HCT116 (cell line): ENCODE data around the gene EPB41L4A. TPM values are rescaled to one million over a fixed set of nuclear protein-coding genes. Genes with fewer than 3 reads are reported as not detected.

Source experiments
- ATAC-seq: fragments of 200-7000 bp; cut with Tn5 transposase; 2 replicates; pipeline ENCODE4 v1.9.1; 2020; ENCODE audit warnings: mild to moderate bottlenecking, moderate library complexity
- BruUV-seq: library from RNA; stranded (reverse); fragments of 400-500 nt; replicated peaks from 2 replicates; lab custom pipeline; 2021; lab: Mats Ljungman, UMichigan
- CTCF ChIA-PET: fragments of 300-600 bp; sonication (Branson Sonifier 250); formaldehyde crosslinking; loops from one replicate; lab custom pipeline; 2021; ENCODE audit warnings: antibody characterized with exemption; lab: Charles Lee
- POLR2A ChIA-PET: fragments of 300-600, 350-600 bp; sonication (Branson Sonifier 250); formaldehyde crosslinking; loops from one replicate; lab custom pipeline; 2021; ENCODE audit warnings: antibody characterized with exemption; lab: Charles Lee
- RAD21 ChIA-PET, 2 experiments: fragments of 300-600 bp; sonication (Branson Sonifier 250); formaldehyde crosslinking; loops; one replicate each; lab custom pipeline; 2023; ENCODE audit warnings: low total read pairs in 2 of 2; ENCODE audit not compliant: uncharacterized antibody in 2 of 2, unreplicated experiment in 2 of 2, low non-redundant PET in 1 of 2; lab: Charles Lee
- DNase-seq: peaks from one replicate; pipeline ENCODE4 v3.0.0-alpha.2; 2010; ENCODE audit warnings: low read depth, low spot score
- H2AFZ ChIP-seq: fragments of 200-600 bp; shearing (Covaris generic), sonication (generic); 2 replicates; pipeline ENCODE4 v1.6.1; 2017; ENCODE audit warnings: low read depth, mixed run types, mixed read lengths, antibody characterized with exemption, low read length; ENCODE audit not compliant: poor library complexity, severe bottlenecking
- H3K27ac ChIP-seq: 2 replicates; pipeline ENCODE4 v1.5.1; 2012; ENCODE audit warnings: low read depth, low read length
- H3K27me3 ChIP-seq: fragments of 200-600 bp; sonication (generic); 2 replicates; pipeline ENCODE4 v1.6.1; 2016; ENCODE audit warnings: mixed run types, low read length, mixed read lengths; ENCODE audit not compliant: insufficient read depth
- H3K36me3 ChIP-seq, 2 experiments: fragments of 200-500 bp in 1 of 2; fragments of 200-600 bp in 1 of 2; sonication (Bioruptor generic) in 1 of 2; sonication (generic) in 1 of 2; 2 replicates each; pipeline versions ENCODE4 v1.5.1 to v1.6.1; 2014 to 2016; ENCODE audit warnings: low read length in 2 of 2, inconsistent platforms in 1 of 2, mixed read lengths in 1 of 2, mixed run types in 1 of 2; ENCODE audit not compliant: insufficient read depth in 2 of 2, control insufficient read depth in 1 of 2
- H3K4me1 ChIP-seq, 2 experiments: fragments of 200-600 bp in 1 of 2; sonication (generic) in 1 of 2; 2 replicates each; pipeline versions ENCODE4 v1.5.1 to v1.6.1; 2012 to 2017; ENCODE audit warnings: low read length in 2 of 2, inconsistent platforms in 1 of 2, mild to moderate bottlenecking in 1 of 2, mixed read lengths in 1 of 2, mixed run types in 1 of 2, moderate library complexity in 1 of 2; ENCODE audit not compliant: insufficient read depth in 2 of 2, control insufficient read depth in 1 of 2
- H3K4me2 ChIP-seq: fragments of 200-600 bp; sonication (generic); 2 replicates; pipeline ENCODE4 v1.6.1; 2017; ENCODE audit warnings: mixed run types, low read length, mixed read lengths
- H3K4me3 ChIP-seq, 2 experiments: fragments of 200-600 bp in 1 of 2; sonication (generic) in 1 of 2; replicated peaks in 1 of 2; 2 replicates each; pipeline ENCODE4 v1.5.1; 2011 to 2016; ENCODE audit warnings: low read length in 2 of 2, control low read depth in 1 of 2, low read depth in 1 of 2, mild to moderate bottlenecking in 1 of 2, mixed read lengths in 1 of 2, mixed run types in 1 of 2
- H3K79me2 ChIP-seq: fragments of 200-600 bp; sonication (generic); 2 replicates; pipeline ENCODE4 v1.6.1; 2017; ENCODE audit warnings: mild to moderate bottlenecking, mixed run types, low read length, moderate library complexity, mixed read lengths; ENCODE audit not compliant: insufficient read depth
- H3K9ac ChIP-seq: fragments of 200-600 bp; sonication (generic); 2 replicates; pipeline ENCODE4 v1.6.1; 2016; ENCODE audit warnings: low read length, mixed read lengths
- H3K9me2 ChIP-seq: fragments of 200-600 bp; sonication (generic), shearing (Covaris generic); 2 replicates; pipeline ENCODE4 v1.6.1; 2017; ENCODE audit warnings: mixed run types, mild to moderate bottlenecking, moderate library complexity; ENCODE audit not compliant: insufficient read depth
- H3K9me3 ChIP-seq, 2 experiments: fragments of 200-500 bp in 1 of 2; fragments of 200-600 bp in 1 of 2; sonication (Bioruptor generic) in 1 of 2; sonication (generic) in 1 of 2; 2 replicates each; pipeline ENCODE4 v1.6.1; 2014 to 2017; ENCODE audit warnings: low read length in 2 of 2, mixed read lengths in 2 of 2, inconsistent platforms in 1 of 2, low read depth in 1 of 2, mild to moderate bottlenecking in 1 of 2, mixed run types in 1 of 2, moderate library complexity in 1 of 2; ENCODE audit not compliant: control insufficient read depth in 1 of 2, insufficient read depth in 1 of 2
- H4K20me1 ChIP-seq: fragments of 200-600 bp; sonication (generic), shearing (Covaris generic); 2 replicates; pipeline ENCODE4 v1.6.1; 2017; ENCODE audit warnings: mixed run types, mild to moderate bottlenecking, moderate library complexity; ENCODE audit not compliant: insufficient read depth
- EZH2phosphoT487 ChIP-seq: fragments of 200-600 bp; IDR thresholded peaks from 2 replicates; pipeline ENCODE4 v1.6.1; 2018; ENCODE audit warnings: antibody characterized with exemption, borderline replicate concordance
- POLR2AphosphoS5 ChIP-seq: IDR thresholded peaks from 2 replicates; pipeline ENCODE4 v1.6.1; 2011; ENCODE audit warnings: mild to moderate bottlenecking, low read depth, low read length, moderate library complexity
- SP1 ChIP-seq: IDR thresholded peaks from 2 replicates; pipeline ENCODE4 v1.6.1; 2012; ENCODE audit warnings: low read depth
- TCF7L2 ChIP-seq: IDR thresholded peaks from 2 replicates; pipeline ENCODE4 v1.7.0; 2011; ENCODE audit warnings: borderline replicate concordance, inconsistent platforms; ENCODE audit not compliant: insufficient read depth, insufficient read length; ENCODE audit errors: extremely low read depth
- intact Hi-C: fragments of 100-400 bp; cut with micrococcal nuclease; formaldehyde crosslinking; loops from 2 replicates; pipeline ENCODE4 v1.10.0; 2022
- total RNA-seq: library from RNA; stranded (reverse); gene quantifications from one replicate; pipeline ENCODE4 v1.2.1, GENCODE V29; 2021; ENCODE audit not compliant: unreplicated experiment
- TF ChIP-seq, protein P1 (sequence below), 3 experiments: fragments of 200-600 bp in 1 of 3; sonication (generic) in 1 of 3; IDR thresholded peaks in 2 of 3; conservative IDR thresholded peaks in 1 of 3; 2 replicates each; pipeline ENCODE4 v1.5.1; 2012 to 2017; ENCODE audit warnings: low read depth in 2 of 3, low read length in 2 of 3, antibody characterized with exemption in 1 of 3, borderline replicate concordance in 1 of 3, control low read depth in 1 of 3, mild to moderate bottlenecking in 1 of 3, mixed read lengths in 1 of 3, mixed run types in 1 of 3, moderate library complexity in 1 of 3; ENCODE audit not compliant: insufficient read depth in 1 of 3
- TF ChIP-seq, protein P2 (sequence below): IDR thresholded peaks from 2 replicates; pipeline ENCODE4 v1.6.1; 2012
- TF ChIP-seq, protein P3 (sequence below): IDR thresholded peaks from 2 replicates; pipeline ENCODE4 v1.6.1; 2012; ENCODE audit warnings: low read depth
- TF ChIP-seq, protein P4 (sequence below): IDR thresholded peaks from 2 replicates; pipeline ENCODE4 v1.6.1; 2012

EPB41L4A gene
- total RNA-seq, 1 experiment from 2014 or later: 2.8 TPM

DNA sequence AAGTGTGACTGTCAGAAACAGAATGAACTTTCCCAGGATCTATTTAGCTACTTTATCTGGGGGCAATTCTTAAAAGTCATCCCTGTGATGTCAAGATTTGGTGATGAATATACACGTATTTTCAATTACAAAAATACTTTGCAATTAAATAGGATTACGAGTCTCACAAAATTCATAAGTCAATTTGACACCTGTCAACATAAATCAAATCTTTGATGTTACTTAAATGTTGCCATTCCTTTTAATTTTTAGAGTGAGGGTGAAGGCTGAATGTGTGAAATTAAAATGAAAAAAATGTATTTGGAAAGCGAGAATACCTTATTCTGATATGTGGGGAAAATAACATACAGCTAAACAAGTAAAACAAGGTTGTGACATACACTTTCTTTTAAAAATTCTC, 202.9 kb downstream of the EPB41L4A start:
- Histone ChIP-seq H3K4me1 (no peaks in the 10 kb centered on the region), H4K20me1 (no peaks in the 10 kb centered on the region), H3K4me3 (no peak overlapping the region), H3K79me2 (no peaks in the 10 kb centered on the region), H3K27me3 (no peaks in the 10 kb centered on the region), H3K9me2 (no peaks in the 10 kb centered on the region), H3K27ac (no peak overlapping the region), H2AFZ (no peak overlapping the region), H3K36me3 (no peaks in the 10 kb centered on the region), H3K9me3 (no peaks in the 10 kb centered on the region), H3K9ac (no peak overlapping the region), H3K4me2 (no peak overlapping the region)
- BruUV-seq: no TSS peak
- CTCF ChIA-PET: interaction anchor here (1.2 to 1.4 kb wide), 2 partner anchors 10 to 204 kb away, joined by 3 to 5 read pairs; no protein-coding TSS in a partner anchor
- intact Hi-C loops: loop anchor here (10.0 kb wide), 1 partner anchor 309 kb away; no protein-coding TSS in a partner anchor
- no peak for DNase-seq
- POLR2A ChIA-PET: no interaction called here
- RAD21 ChIA-PET: no interaction called here
- ATAC-seq: no peak
- TF ChIP-seq, protein P1, sequence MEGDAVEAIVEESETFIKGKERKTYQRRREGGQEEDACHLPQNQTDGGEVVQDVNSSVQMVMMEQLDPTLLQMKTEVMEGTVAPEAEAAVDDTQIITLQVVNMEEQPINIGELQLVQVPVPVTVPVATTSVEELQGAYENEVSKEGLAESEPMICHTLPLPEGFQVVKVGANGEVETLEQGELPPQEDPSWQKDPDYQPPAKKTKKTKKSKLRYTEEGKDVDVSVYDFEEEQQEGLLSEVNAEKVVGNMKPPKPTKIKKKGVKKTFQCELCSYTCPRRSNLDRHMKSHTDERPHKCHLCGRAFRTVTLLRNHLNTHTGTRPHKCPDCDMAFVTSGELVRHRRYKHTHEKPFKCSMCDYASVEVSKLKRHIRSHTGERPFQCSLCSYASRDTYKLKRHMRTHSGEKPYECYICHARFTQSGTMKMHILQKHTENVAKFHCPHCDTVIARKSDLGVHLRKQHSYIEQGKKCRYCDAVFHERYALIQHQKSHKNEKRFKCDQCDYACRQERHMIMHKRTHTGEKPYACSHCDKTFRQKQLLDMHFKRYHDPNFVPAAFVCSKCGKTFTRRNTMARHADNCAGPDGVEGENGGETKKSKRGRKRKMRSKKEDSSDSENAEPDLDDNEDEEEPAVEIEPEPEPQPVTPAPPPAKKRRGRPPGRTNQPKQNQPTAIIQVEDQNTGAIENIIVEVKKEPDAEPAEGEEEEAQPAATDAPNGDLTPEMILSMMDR (IDR thresholded peaks at IDR 0.05 in 2 of 3, conservative IDR thresholded peaks at IDR 0.05 in 1 of 3; ENCODE audit: borderline replicate concordance in 1 of 3, insufficient read depth in 1 of 3, low read depth in 2 of 3, low read length in 2 of 3): no peak
- TF ChIP-seq, protein P2, sequence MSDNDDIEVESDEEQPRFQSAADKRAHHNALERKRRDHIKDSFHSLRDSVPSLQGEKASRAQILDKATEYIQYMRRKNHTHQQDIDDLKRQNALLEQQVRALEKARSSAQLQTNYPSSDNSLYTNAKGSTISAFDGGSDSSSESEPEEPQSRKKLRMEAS: no peak
- no peak for TF ChIP-seq POLR2AphosphoS5
- TF ChIP-seq EZH2phosphoT487: no peak
- no peak for TF ChIP-seq TCF7L2
- TF ChIP-seq, protein P3, sequence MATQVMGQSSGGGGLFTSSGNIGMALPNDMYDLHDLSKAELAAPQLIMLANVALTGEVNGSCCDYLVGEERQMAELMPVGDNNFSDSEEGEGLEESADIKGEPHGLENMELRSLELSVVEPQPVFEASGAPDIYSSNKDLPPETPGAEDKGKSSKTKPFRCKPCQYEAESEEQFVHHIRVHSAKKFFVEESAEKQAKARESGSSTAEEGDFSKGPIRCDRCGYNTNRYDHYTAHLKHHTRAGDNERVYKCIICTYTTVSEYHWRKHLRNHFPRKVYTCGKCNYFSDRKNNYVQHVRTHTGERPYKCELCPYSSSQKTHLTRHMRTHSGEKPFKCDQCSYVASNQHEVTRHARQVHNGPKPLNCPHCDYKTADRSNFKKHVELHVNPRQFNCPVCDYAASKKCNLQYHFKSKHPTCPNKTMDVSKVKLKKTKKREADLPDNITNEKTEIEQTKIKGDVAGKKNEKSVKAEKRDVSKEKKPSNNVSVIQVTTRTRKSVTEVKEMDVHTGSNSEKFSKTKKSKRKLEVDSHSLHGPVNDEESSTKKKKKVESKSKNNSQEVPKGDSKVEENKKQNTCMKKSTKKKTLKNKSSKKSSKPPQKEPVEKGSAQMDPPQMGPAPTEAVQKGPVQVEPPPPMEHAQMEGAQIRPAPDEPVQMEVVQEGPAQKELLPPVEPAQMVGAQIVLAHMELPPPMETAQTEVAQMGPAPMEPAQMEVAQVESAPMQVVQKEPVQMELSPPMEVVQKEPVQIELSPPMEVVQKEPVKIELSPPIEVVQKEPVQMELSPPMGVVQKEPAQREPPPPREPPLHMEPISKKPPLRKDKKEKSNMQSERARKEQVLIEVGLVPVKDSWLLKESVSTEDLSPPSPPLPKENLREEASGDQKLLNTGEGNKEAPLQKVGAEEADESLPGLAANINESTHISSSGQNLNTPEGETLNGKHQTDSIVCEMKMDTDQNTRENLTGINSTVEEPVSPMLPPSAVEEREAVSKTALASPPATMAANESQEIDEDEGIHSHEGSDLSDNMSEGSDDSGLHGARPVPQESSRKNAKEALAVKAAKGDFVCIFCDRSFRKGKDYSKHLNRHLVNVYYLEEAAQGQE: no peak
- no peak for TF ChIP-seq SP1
- TF ChIP-seq, protein P4, sequence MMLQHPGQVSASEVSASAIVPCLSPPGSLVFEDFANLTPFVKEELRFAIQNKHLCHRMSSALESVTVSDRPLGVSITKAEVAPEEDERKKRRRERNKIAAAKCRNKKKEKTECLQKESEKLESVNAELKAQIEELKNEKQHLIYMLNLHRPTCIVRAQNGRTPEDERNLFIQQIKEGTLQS: no peak
